Lower leg skin (tissue), 4 donors: ENCODE measurements around the gene ZNF789. TPM values are rescaled to one million over a fixed set of nuclear protein-coding genes. Genes with fewer than 3 reads are reported as not detected.
A peak's percentile ranks its signal among the peaks of the same experiment; 100 is the strongest.

ENCODE experiments used
- DNase-seq, 2 donors: peaks; one replicate each; pipeline ENCODE4 v3.0.0-alpha.2; 2019; ENCODE audit warnings: low spot score in 2 of 2
- H3K4me3 ChIP-seq: fragments of 200-600 bp; sonication (generic); 2 replicates; pipeline ENCODE4 v1.5.1; 2017; ENCODE audit warnings: mild to moderate bottlenecking, low read depth; ENCODE audit not compliant: poor library complexity, severe bottlenecking
- CTCF ChIP-seq, 3 donors: fragments of 450-650 bp; IDR thresholded peaks; one replicate each; pipeline ENCODE4 v1.5.1; 2016; ENCODE audit warnings: antibody characterized with exemption in 3 of 3, mild to moderate bottlenecking in 3 of 3, moderate library complexity in 2 of 3
- POLR2A ChIP-seq, 2 donors: fragments of 450-650 bp; IDR thresholded peaks; one replicate each; pipeline ENCODE4 v1.6.1; 2016 to 2017; ENCODE audit warnings: antibody characterized with exemption in 2 of 2, mild to moderate bottlenecking in 1 of 2, moderate library complexity in 1 of 2
- WGBS, 2 donors: methylation state at CpG; one replicate each; pipeline ENCODE4 v1.1.5; 2018; 5-methylcytosine and 5-hydroxymethylcytosine counted together
- intact Hi-C: fragments of 100-400 bp; cut with DNase I; formaldehyde crosslinking; loops from one replicate; pipeline ENCODE4 v1.15.0; 2023; ENCODE audit warnings: low total_unique reads
- total RNA-seq, 4 donors: library from RNA; depleted of rRNA; stranded (reverse); fragments of >200 nt; gene quantifications; one replicate each; pipeline ENCODE4 v1.1.0, GENCODE V29; 2016

ZNF789 gene
- total RNA-seq, 4 donors from 2014 or later, result 1.9 to 5.3 (median 3.3) TPM

- 93 to 95% methylated on average over 9 of the region's 9 CpGs for WGBS, 2 donors
- no peak for DNase-seq
- intact Hi-C loops, result no loop called here
- TF ChIP-seq CTCF (IDR thresholded peaks at IDR 0.05), result no peak
- TF ChIP-seq POLR2A (IDR thresholded peaks at IDR 0.05), result no peak
- H3K4me3 ChIP-seq, result no peak overlapping the region
Measured at GRCh38 chr7:99433158-99433557, 39.5 kb upstream of the ZNF789 start.

GRCh38 chr7:99437946-99438572 lies 34.6 kb upstream of the ZNF789 start:
- TF ChIP-seq POLR2A (IDR thresholded peaks at IDR 0.05), result no peak
- WGBS, 2 donors, result 20% methylated on average over 20 of the region's 20 CpGs
- intact Hi-C loops, result no loop called here
- peak overlapping the region; percentile 71 for H3K4me3 ChIP-seq
- no peak for DNase-seq

- 0% methylated on average over 64 to 88 of the region's 89 CpGs for WGBS, 2 donors
- TF ChIP-seq CTCF (IDR thresholded peaks at IDR 0.05), result no peak
- TF ChIP-seq POLR2A (IDR thresholded peaks at IDR 0.05), result no peak
- peak; percentile 93 to 99 for DNase-seq
Measured at GRCh38 chr7:99438573-99439480, 33.9 kb upstream of the ZNF789 start, which contains the start of the genes CPSF4 and PTCD1. Gene CPSF4, plus strand, starts transcription at chr7:99438943. Its CDS starts 140 bp downstream, at chr7:99439083. Gene PTCD1, minus strand, starts transcription at chr7:99438798. Its CDS starts 3,556 bp downstream, at chr7:99435242.

GRCh38 chr7:99440195-99440594 lies 32.5 kb upstream of the ZNF789 start:
- TF ChIP-seq CTCF (IDR thresholded peaks at IDR 0.05), result no peak
- no peak for TF ChIP-seq POLR2A (IDR thresholded peaks at IDR 0.05)

More at GRCh38 chr7:99438573-99439480, 33.9 kb upstream of the ZNF789 start, which contains the start of the genes CPSF4 and PTCD1:
- intact Hi-C loops, result no loop called here
- peak within 1 kb of the TSS; percentile 71 for H3K4me3 ChIP-seq

GRCh38 chr7:99446096-99446495 lies 26.6 kb upstream of the ZNF789 start:
- no peak for DNase-seq
- no peak for TF ChIP-seq POLR2A (IDR thresholded peaks at IDR 0.05)
- TF ChIP-seq CTCF (IDR thresholded peaks at IDR 0.05), result no peak
- intact Hi-C loops, result no loop called here
- 87 to 92% methylated on average over 4 of the region's 4 CpGs for WGBS, 2 donors
- H3K4me3 ChIP-seq, result no peak overlapping the region

More at GRCh38 chr7:99440195-99440594, 32.5 kb upstream of the ZNF789 start:
- WGBS, 2 donors, result 66 to 72% methylated on average over 9 of the region's 9 CpGs
- DNase-seq, result no peak
- no peak overlapping the region for H3K4me3 ChIP-seq
- intact Hi-C loops, result no loop called here

GRCh38 chr7:99447943-99448342 lies 24.7 kb upstream of the ZNF789 start:
- no peak for DNase-seq
- TF ChIP-seq POLR2A (IDR thresholded peaks at IDR 0.05), result no peak
- no peak for TF ChIP-seq CTCF (IDR thresholded peaks at IDR 0.05)
- 93 to 96% methylated on average over 10 of the region's 10 CpGs for WGBS, 2 donors
- H3K4me3 ChIP-seq, result no peak overlapping the region
- intact Hi-C loops, result no loop called here
